KMS-11 (cell line): ENCODE results near the gene PGM3.

Experiments
- H2AFZ ChIP-seq: fragments of 200-600 bp; sonication (generic); 2 replicates; pipeline ENCODE4 v1.6.1; 2016; ENCODE audit warnings: antibody characterized with exemption, mixed run types, low read depth
- H3K27ac ChIP-seq: fragments of 200-600 bp; sonication (generic); 2 replicates; pipeline ENCODE4 v1.6.1; 2016; ENCODE audit warnings: mild to moderate bottlenecking, mixed run types
- H3K27me3 ChIP-seq: fragments of 200-600 bp; sonication (generic); 2 replicates; pipeline ENCODE4 v1.6.1; 2017; ENCODE audit warnings: mild to moderate bottlenecking, low read depth, mixed run types, moderate library complexity; ENCODE audit not compliant: insufficient read depth
- H3K36me3 ChIP-seq: fragments of 200-600 bp; sonication (generic); 2 replicates; pipeline ENCODE4 v1.6.1; 2017; ENCODE audit warnings: mild to moderate bottlenecking, mixed run types; ENCODE audit not compliant: insufficient read depth
- H3K4me1 ChIP-seq: fragments of 200-600 bp; sonication (generic); 2 replicates; pipeline ENCODE4 v1.6.1; 2016; ENCODE audit warnings: mild to moderate bottlenecking, low read depth, mixed run types; ENCODE audit not compliant: poor library complexity, severe bottlenecking
- H3K4me2 ChIP-seq: fragments of 200-600 bp; sonication (generic); 2 replicates; pipeline ENCODE4 v1.7.0; 2016; ENCODE audit warnings: mild to moderate bottlenecking, mixed run types
- H3K4me3 ChIP-seq: fragments of 200-600 bp; sonication (generic); IDR thresholded peaks from 2 replicates; pipeline ENCODE4 v1.6.1; 2017; ENCODE audit warnings: low read depth, low read length, mixed read lengths; ENCODE audit not compliant: insufficient read depth
- H3K79me2 ChIP-seq: fragments of 200-600 bp; sonication (generic); 2 replicates; pipeline ENCODE4 v1.6.1; 2016; ENCODE audit warnings: low read depth, mixed run types; ENCODE audit not compliant: insufficient read depth
- H3K9ac ChIP-seq: fragments of 200-600 bp; sonication (generic); 2 replicates; pipeline ENCODE4 v1.6.1; 2016; ENCODE audit warnings: mild to moderate bottlenecking, mixed run types
- H4K20me1 ChIP-seq: fragments of 200-600 bp; sonication (generic); 2 replicates; pipeline ENCODE4 v1.6.1; 2016; ENCODE audit warnings: mild to moderate bottlenecking, mixed run types; ENCODE audit not compliant: insufficient read depth
- TF ChIP-seq, protein P1 (sequence below): fragments of 200-600 bp; sonication (generic); conservative IDR thresholded peaks from 2 replicates; pipeline ENCODE4 v1.6.1; 2017; ENCODE audit warnings: low read depth, mild to moderate bottlenecking, antibody characterized with exemption, low read length, moderate library complexity, mixed read lengths

PGM3 gene

DNA sequence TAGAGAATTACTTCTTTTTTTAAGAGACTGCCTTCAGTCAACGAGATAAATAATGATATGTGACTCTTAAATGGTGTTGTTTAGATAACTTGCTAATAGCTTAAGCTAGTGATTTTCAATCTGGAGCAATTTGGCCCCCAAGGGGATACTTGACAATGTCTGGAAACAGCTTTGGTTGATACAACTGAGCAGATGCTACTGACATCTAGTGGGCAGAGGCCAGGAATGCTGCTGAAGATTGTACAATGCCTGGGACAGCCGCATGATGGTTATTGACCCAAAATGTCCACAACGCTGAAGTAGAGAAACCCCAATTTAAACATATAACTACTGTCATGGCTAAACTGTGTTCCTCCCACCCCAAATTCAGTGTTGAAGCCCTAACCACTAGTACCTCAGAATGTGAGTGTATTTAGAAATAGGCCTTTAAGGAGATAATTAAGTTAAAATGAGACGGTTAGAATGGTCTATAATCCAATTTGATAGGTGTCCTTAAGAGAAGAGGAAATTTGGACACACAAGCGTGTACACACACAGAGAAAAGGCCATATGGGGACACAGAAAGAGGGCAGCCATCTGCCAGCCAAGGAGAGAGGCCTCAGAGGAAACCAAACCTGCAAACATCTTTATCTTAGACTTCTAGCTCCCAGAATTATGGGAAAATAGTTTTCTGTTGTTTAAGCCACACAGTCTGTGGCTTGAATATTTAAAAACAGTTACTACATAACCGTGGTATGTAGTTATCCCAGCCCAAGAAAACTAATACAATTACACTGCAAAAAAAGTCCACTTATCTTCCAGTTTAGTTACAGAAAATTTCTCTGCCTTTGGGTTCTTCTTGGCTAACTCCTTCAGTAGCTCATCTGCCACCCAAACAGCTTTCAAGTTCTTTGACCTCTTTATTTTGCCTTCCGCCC is 22.3 kb upstream of the PGM3 start:
- Histone ChIP-seq H3K4me1 (no peaks in the 10 kb centered on the region), H3K27ac (no peak overlapping the region), H2AFZ (no peak overlapping the region), H3K79me2 (no peaks in the 10 kb centered on the region), H3K36me3 (no peaks in the 10 kb centered on the region), H3K27me3 (no peaks in the 10 kb centered on the region), H3K4me3 (no peak overlapping the region), H3K9ac (no peak overlapping the region), H3K4me2 (no peak overlapping the region), H4K20me1 (no peaks in the 10 kb centered on the region)
- TF ChIP-seq, protein P1, sequence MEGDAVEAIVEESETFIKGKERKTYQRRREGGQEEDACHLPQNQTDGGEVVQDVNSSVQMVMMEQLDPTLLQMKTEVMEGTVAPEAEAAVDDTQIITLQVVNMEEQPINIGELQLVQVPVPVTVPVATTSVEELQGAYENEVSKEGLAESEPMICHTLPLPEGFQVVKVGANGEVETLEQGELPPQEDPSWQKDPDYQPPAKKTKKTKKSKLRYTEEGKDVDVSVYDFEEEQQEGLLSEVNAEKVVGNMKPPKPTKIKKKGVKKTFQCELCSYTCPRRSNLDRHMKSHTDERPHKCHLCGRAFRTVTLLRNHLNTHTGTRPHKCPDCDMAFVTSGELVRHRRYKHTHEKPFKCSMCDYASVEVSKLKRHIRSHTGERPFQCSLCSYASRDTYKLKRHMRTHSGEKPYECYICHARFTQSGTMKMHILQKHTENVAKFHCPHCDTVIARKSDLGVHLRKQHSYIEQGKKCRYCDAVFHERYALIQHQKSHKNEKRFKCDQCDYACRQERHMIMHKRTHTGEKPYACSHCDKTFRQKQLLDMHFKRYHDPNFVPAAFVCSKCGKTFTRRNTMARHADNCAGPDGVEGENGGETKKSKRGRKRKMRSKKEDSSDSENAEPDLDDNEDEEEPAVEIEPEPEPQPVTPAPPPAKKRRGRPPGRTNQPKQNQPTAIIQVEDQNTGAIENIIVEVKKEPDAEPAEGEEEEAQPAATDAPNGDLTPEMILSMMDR = peak; percentile 49

DNA sequence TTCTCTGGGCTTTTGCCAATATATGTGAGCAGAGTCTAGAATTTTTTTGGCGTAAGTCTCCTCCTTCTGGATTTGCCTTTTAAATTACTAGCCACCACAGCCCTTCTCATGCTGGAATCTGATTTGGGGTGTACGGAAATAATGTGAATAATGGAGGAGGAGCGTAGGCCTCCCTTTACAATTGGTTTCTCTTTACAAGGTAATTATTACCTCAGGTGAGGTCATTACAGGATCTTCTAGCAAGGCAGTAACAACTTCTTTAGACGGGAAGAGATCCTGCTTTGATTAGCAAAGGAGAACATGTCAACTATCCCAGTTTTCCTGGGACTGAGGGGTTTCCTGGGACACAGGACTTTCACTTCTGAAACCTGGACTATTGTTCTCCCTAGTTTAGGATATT is 9.0 kb upstream of the PGM3 start:
- H3K4me3 ChIP-seq = no peak overlapping the region
- H4K20me1 ChIP-seq = no peaks in the 10 kb centered on the region
- H2AFZ ChIP-seq = no peak overlapping the region
- H3K4me1 ChIP-seq = no peaks in the 10 kb centered on the region
- H3K79me2 ChIP-seq = no peaks in the 10 kb centered on the region
- no peak overlapping the region for H3K27ac ChIP-seq
- no peak overlapping the region for H3K4me2 ChIP-seq
- no peak overlapping the region for H3K9ac ChIP-seq
- no peaks in the 10 kb centered on the region for H3K27me3 ChIP-seq
- H3K36me3 ChIP-seq = no peaks in the 10 kb centered on the region
- TF ChIP-seq, protein P1 = no peak

DNA sequence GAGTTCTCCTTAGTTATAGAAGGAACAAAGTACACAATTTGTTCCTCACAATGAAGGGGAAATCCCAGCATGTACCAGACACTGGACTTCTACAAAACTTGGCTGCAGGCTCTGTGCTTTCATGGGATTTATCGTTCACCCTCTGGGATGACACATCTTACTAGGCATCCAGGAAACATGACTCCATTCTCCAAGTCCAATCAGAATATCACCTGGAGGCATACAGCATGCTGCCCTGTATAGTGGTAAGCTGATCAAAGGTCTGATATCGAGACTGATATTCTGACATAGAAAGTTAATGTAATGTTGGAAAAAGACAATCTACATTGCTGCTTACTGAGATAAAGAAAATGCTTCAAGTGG is 6.8 kb upstream of the PGM3 start:
- no peak overlapping the region for H3K4me2 ChIP-seq
- H3K27me3 ChIP-seq = no peaks in the 10 kb centered on the region
- H3K4me1 ChIP-seq = no peaks in the 10 kb centered on the region
- H4K20me1 ChIP-seq = no peaks in the 10 kb centered on the region
- H3K36me3 ChIP-seq = no peaks in the 10 kb centered on the region
- H3K4me3 ChIP-seq = no peak overlapping the region
- no peak overlapping the region for H2AFZ ChIP-seq
- TF ChIP-seq, protein P1 = no peak
- no peaks in the 10 kb centered on the region for H3K79me2 ChIP-seq
- H3K9ac ChIP-seq = no peak overlapping the region
- no peak overlapping the region for H3K27ac ChIP-seq

DNA sequence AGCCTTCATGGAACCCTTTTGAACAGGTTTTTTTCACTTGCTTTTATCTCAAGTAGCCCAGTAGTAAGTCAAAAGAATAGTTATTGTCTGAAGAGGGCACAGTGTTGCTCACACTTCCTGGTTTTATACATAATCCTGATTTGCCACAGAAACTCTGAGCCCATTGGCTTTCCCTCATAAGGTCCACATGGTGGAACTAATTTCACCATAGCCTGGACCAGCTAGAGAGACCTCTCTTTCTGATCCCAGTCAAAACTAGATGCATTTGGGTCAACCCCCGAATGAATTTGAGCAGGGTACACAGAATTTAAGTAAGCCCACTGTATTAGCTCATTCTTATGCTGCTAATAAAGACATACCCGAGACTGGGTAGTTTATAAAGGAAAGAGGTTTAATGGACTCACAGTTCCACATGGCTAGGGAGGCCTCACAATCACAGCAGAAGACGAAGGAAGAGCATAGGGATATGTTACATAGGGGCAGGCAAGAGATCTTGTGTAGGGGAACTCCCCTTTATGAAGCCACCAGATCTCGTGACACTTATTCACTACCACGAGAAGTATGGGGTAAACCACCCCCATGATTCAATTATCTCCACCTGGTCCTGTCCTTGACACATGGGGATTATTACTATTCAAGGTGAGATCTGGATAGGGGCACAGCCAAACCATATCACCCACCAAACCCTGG is 6.3 kb upstream of the PGM3 start:
- no peak overlapping the region for H2AFZ ChIP-seq
- TF ChIP-seq, protein P1 = no peak

More for the DNA sequence above, 6.3 kb upstream of the PGM3 start:
- H3K4me1 ChIP-seq = peaks cover 1% of the 10 kb centered on the region
- no peak overlapping the region for H3K27ac ChIP-seq
- no peaks in the 10 kb centered on the region for H3K79me2 ChIP-seq
- no peaks in the 10 kb centered on the region for H4K20me1 ChIP-seq
- no peaks in the 10 kb centered on the region for H3K27me3 ChIP-seq
- H3K4me2 ChIP-seq = no peak overlapping the region
- no peak overlapping the region for H3K4me3 ChIP-seq
- no peak overlapping the region for H3K9ac ChIP-seq
- H3K36me3 ChIP-seq = no peaks in the 10 kb centered on the region
